OCI-LY7 (cell line): ENCODE results near the gene ABCB1. TPM values are rescaled to one million over a fixed set of nuclear protein-coding genes. Genes with fewer than 3 reads are reported as not detected.
"Not testable (repeated sequence)": the region's sequence is repeated elsewhere in the genome, so short reads cannot be mapped to it uniquely, and the experiment has no call there.

ENCODE experiments used
- BruUV-seq: library from RNA; stranded (reverse); fragments of 400-500 nt; replicated peaks from 2 replicates; lab custom pipeline; 2021; lab: Mats Ljungman, UMichigan
- CTCF ChIA-PET: fragments of 300-600 bp; sonication (Branson Sonifier 250); formaldehyde crosslinking; loops from one replicate; lab custom pipeline; 2022; ENCODE audit warnings: antibody characterized with exemption; ENCODE audit not compliant: unreplicated experiment; lab: Charles Lee
- POLR2A ChIA-PET: fragments of 300-600 bp; sonication (Branson Sonifier 250); formaldehyde crosslinking; loops from one replicate; lab custom pipeline; 2022; ENCODE audit warnings: antibody characterized with exemption; lab: Charles Lee
- DNase-seq: peaks from one replicate; pipeline ENCODE4 v3.0.0-alpha.2; 2015; ENCODE audit warnings: low spot score
- H2AFZ ChIP-seq: fragments of 200-600 bp; sonication (generic), shearing (Covaris generic); 2 replicates; pipeline ENCODE4 v1.6.1; 2014; ENCODE audit warnings: mild to moderate bottlenecking, antibody characterized with exemption, low read length, moderate library complexity
- H3K27ac ChIP-seq: fragments of 200-600 bp; sonication (generic); 2 replicates; pipeline ENCODE4 v1.5.1; 2014; ENCODE audit warnings: mixed run types, low read depth, mild to moderate bottlenecking, moderate library complexity, low read length, inconsistent platforms; ENCODE audit not compliant: poor library complexity, severe bottlenecking
- H3K36me3 ChIP-seq: fragments of 200-600 bp; sonication (generic); 2 replicates; pipeline ENCODE4 v1.6.1; 2014; ENCODE audit warnings: mild to moderate bottlenecking, antibody characterized with exemption, low read length, moderate library complexity, mixed read lengths; ENCODE audit not compliant: insufficient read depth
- H3K4me1 ChIP-seq: fragments of 200-600 bp; sonication (generic); 2 replicates; pipeline ENCODE4 v1.5.1; 2014; ENCODE audit warnings: mild to moderate bottlenecking, low read length; ENCODE audit not compliant: insufficient read depth, poor library complexity, severe bottlenecking
- H3K4me2 ChIP-seq: fragments of 200-600 bp; sonication (generic); 2 replicates; pipeline ENCODE4 v1.6.1; 2014; ENCODE audit warnings: mild to moderate bottlenecking, low read length
- H3K4me3 ChIP-seq: fragments of 200-600 bp; sonication (generic); 2 replicates; pipeline ENCODE4 v1.5.1; 2014; ENCODE audit warnings: mild to moderate bottlenecking, low read depth, low read length; ENCODE audit not compliant: poor library complexity, severe bottlenecking
- H3K79me2 ChIP-seq: fragments of 200-600 bp; sonication (generic); 2 replicates; pipeline ENCODE4 v1.6.1; 2016; ENCODE audit warnings: low read depth, mild to moderate bottlenecking, low read length, moderate library complexity, mixed read lengths; ENCODE audit not compliant: insufficient read depth
- H3K9me2 ChIP-seq: fragments of 200-600 bp; sonication (generic); 2 replicates; pipeline ENCODE4 v1.6.1; 2016; ENCODE audit warnings: mild to moderate bottlenecking, low read length, mixed read lengths; ENCODE audit not compliant: insufficient read depth
- H3K9me3 ChIP-seq: fragments of 200-600 bp; sonication (generic); 2 replicates; pipeline ENCODE4 v1.6.1; 2014; ENCODE audit warnings: mild to moderate bottlenecking, mixed run types, low read length, mixed read lengths
- H4K20me1 ChIP-seq: fragments of 200-600 bp; sonication (generic); 2 replicates; pipeline ENCODE4 v1.6.1; 2014; ENCODE audit warnings: mild to moderate bottlenecking, antibody characterized with exemption, low read length, moderate library complexity, mixed read lengths; ENCODE audit not compliant: insufficient read depth
- EZH2phosphoT487 ChIP-seq: fragments of 200-600 bp; sonication (generic); IDR thresholded peaks from 2 replicates; pipeline ENCODE4 v1.6.1; 2018; ENCODE audit warnings: low read depth, borderline replicate concordance, mild to moderate bottlenecking, mixed run types, antibody characterized with exemption, low read length, moderate library complexity, mixed read lengths
- intact Hi-C: fragments of 100-400 bp; cut with micrococcal nuclease; formaldehyde crosslinking; loops from one replicate; pipeline ENCODE4 v1.10.0; 2022; ENCODE audit not compliant: unreplicated experiment
- total RNA-seq, 2 experiments: library from RNA; depleted of rRNA in 1 of 2; stranded (reverse); fragments of >200 nt in 1 of 2; shearing (Covaris generic) in 1 of 2; gene quantifications; 2 replicates each; pipeline ENCODE4 v1.2.3, GENCODE V29; 2014 to 2022
- TF ChIP-seq, protein P1 (sequence below): fragments of 200-600 bp; sonication (generic); conservative IDR thresholded peaks from 2 replicates; pipeline ENCODE4 v1.5.1; 2014; ENCODE audit warnings: mild to moderate bottlenecking, antibody characterized with exemption, low read length, moderate library complexity, mixed read lengths

ABCB1 gene
- total RNA-seq, 2 experiments from 2014 or later: not detected

- CTCF ChIA-PET: no interaction called here
- H3K4me2 ChIP-seq: no peak overlapping the region
Observed at GRCh38 chr7:87463982-87464381, 136.7 kb downstream of the ABCB1 start.

GRCh38 chr7:87460444-87460843 is 140.2 kb downstream of the ABCB1 start:
- H3K36me3 ChIP-seq, H3K9me2 ChIP-seq, H3K4me1 ChIP-seq, H4K20me1 ChIP-seq, H3K27ac ChIP-seq, H3K4me2 ChIP-seq, H2AFZ ChIP-seq, POLR2A ChIA-PET, H3K9me3 ChIP-seq, H3K79me2 ChIP-seq, intact Hi-C loops, DNase-seq, BruUV-seq, H3K4me3 ChIP-seq: not testable (repeated sequence)
- CTCF ChIA-PET: interaction anchor here (0.6 kb wide), 1 partner anchor 82 kb away, joined by 3 read pairs; no protein-coding TSS in a partner anchor

More at GRCh38 chr7:87463982-87464381, 136.7 kb downstream of the ABCB1 start:
- Histone ChIP-seq H3K79me2 (no peaks in the 10 kb centered on the region), H3K9me2 (no peaks in the 10 kb centered on the region), H3K9me3 (no peaks in the 10 kb centered on the region), H4K20me1 (no peaks in the 10 kb centered on the region), H3K4me1 (no peaks in the 10 kb centered on the region), H3K36me3 (no peaks in the 10 kb centered on the region), H3K4me3 (no peak overlapping the region), H2AFZ (no peak overlapping the region), H3K27ac (no peak overlapping the region)
- intact Hi-C loops: no loop called here
- DNase-seq: no peak
- POLR2A ChIA-PET: interaction anchor here (0.6 to 1.4 kb wide), 4 partner anchors 9 to 540 kb away, joined by 3 to 5 read pairs (median 3); partner anchors contain the start of gene CROT
- no TSS peak for BruUV-seq
- TF ChIP-seq, protein P1, sequence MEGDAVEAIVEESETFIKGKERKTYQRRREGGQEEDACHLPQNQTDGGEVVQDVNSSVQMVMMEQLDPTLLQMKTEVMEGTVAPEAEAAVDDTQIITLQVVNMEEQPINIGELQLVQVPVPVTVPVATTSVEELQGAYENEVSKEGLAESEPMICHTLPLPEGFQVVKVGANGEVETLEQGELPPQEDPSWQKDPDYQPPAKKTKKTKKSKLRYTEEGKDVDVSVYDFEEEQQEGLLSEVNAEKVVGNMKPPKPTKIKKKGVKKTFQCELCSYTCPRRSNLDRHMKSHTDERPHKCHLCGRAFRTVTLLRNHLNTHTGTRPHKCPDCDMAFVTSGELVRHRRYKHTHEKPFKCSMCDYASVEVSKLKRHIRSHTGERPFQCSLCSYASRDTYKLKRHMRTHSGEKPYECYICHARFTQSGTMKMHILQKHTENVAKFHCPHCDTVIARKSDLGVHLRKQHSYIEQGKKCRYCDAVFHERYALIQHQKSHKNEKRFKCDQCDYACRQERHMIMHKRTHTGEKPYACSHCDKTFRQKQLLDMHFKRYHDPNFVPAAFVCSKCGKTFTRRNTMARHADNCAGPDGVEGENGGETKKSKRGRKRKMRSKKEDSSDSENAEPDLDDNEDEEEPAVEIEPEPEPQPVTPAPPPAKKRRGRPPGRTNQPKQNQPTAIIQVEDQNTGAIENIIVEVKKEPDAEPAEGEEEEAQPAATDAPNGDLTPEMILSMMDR: no peak
- no peak for TF ChIP-seq EZH2phosphoT487

DNA sequence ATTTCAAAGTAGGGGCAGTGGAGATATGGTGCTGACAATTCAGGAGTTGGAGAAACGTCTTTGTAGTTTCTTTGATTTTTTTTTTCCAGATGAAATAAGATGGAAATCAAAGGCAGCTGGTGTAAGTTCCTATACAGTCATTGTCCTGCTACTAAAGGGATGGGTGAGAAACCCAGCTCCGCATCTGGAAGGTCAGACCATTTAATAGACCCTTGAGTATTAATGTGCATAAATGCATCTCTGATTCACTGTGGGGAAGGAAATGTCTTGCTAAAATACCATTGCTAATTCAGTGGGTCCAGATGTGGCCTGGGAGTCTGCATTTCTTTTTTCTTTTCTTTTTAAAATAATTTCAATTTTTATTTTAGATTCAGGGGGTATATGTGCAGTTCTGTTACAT is 140.7 kb downstream of the ABCB1 start:
- ChIA-PET CTCF (no interaction called here), POLR2A (no interaction called here)
- no peak overlapping the region for H2AFZ ChIP-seq
- intact Hi-C loops: no loop called here
- H3K36me3 ChIP-seq: no peaks in the 10 kb centered on the region
- H3K27ac ChIP-seq: no peak overlapping the region
- no TSS peak for BruUV-seq
- TF ChIP-seq EZH2phosphoT487: no peak
- TF ChIP-seq, protein P1: no peak
- no peak for DNase-seq
- no peak overlapping the region for H3K4me3 ChIP-seq
- no peak overlapping the region for H3K4me2 ChIP-seq
- H3K4me1 ChIP-seq: no peaks in the 10 kb centered on the region
- H3K9me3 ChIP-seq: no peaks in the 10 kb centered on the region
- no peaks in the 10 kb centered on the region for H3K79me2 ChIP-seq
- H3K9me2 ChIP-seq: no peaks in the 10 kb centered on the region
- no peaks in the 10 kb centered on the region for H4K20me1 ChIP-seq
